GM19395 (cell line): ENCODE measurements around the gene SERPINB7.
A peak's percentile ranks its signal among the peaks of the same experiment; 100 is the strongest.

Source experiments
- ATAC-seq: cut with Tn5 transposase; IDR thresholded peaks from one replicate; pipeline ENCODE4 v1.9.1; 2021; ENCODE audit warnings: mild to moderate bottlenecking, moderate library complexity; ENCODE audit not compliant: unreplicated experiment

Gene SERPINB7

DNA sequence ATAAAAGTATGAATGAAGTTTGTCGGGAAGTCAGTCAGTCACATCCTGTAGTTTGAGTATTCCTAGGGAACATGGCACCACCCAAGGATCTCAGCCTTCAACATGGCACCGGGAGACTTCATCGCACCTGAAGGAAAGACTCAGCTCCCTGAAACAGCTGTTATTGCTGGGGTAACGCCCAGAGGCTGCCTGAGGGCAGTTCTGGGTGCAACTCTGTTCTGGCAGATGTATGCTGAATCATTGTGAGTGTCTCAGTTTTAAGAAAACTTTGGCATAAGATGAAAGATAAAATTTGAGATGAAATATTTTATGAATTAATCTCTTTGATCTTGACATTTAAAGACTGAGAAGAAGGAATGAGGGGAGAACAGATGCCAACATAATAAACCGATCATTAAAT, 62.4 kb downstream of the SERPINB7 start:
- no peak for ATAC-seq

DNA sequence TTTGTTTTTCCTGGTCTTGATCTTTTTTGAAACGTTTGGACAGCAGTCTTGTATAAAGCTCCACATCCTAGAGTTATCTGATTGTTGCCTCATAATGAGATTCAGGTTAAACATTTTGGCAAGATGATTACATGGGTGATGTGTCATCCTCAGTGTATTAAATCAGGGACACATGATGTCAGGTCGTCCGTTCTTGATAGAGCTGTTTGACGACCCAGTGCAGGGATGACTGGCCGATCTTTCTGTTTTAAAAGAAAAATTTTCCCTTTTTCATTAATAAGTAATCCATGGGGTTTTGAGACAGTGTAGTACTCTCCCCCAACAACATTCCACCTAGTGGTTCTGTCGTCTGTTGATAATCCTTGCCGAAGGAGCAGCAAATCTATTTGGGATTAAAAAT, 67.8 kb downstream of the SERPINB7 start:
- no peak for ATAC-seq

DNA sequence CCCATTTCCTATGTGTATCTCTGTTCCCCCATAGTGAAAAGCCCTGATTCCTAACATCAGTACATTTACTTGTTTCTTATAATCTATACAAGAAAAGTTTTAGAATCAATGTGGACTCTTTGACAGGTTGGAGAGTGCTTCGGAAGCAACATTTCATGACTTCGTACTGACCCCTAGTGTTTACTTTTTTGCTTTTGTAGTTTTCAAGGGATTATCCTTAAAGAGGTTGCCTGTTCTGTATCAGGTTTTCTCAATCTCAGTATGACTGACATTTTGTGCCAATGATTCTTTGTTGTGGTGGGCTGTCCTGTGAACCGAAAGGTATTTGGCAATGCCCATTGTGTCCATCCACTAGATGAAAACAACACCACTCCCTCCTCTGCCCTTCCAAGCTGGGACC, 69.0 kb downstream of the SERPINB7 start:
- ATAC-seq: peak; percentile 75

DNA sequence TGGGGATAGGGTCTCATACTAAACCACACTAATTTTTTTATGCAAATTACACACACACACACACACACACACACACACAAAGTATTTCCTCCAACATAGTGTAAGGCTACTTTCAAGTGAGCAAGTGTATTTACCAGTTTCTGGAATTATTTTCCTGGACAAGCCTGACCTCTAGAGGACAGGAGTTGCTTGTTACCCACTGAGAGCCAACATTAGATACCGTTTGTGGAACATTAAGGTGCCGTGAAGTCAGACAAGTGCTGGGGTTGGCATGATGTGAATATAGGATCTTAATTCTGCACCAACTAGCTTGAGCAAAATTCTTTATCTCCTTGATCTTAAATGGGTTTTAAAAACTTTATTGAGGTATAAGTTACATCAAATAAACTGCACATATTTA, 72.9 kb downstream of the SERPINB7 start:
- ATAC-seq: peak; percentile 57

DNA sequence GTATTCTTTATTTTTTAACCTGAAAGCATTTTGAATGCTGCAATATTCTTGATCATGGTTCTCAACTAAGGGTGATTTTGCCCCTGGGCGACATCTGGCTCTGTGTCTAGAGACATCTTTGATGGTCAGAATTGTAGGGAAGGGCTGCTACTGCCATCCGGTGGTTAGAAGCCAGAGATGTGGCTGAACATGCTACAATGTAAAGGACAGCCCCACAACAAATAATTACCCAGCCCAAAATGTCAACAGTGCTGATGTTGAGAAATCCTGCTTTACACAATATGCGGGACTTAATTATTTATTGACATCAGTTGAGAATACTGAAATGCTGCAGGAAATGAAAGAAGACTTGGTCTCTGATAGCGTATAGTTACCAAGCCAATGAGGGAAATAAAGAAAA, 74.8 kb downstream of the SERPINB7 start:
- ATAC-seq: peak; percentile 69

DNA sequence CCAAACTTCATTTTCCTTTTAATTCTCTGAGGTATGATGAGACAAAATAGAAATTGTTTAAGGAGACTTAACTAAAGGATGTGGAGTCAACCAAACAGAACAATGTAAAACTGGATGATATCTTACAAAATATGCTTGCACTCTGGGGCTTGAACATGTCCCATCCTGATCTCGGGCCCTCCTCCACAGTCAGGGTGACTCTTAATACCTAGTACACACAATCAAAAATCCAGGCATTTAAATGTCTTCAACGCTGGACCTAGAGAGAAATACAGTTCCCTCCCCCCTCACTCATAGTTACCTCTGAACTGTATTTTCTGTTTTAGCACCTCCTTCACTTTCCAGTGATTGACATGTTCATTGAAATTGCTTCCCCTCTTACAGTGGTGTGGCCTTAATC, 75.4 kb downstream of the SERPINB7 start:
- ATAC-seq: no peak
